Uterus (tissue), 2 donors: ENCODE measurements around the gene IRF9.

Experiments
- CTCF ChIP-seq, 4 experiments: fragments of 200-600 bp in 2 of 4; fragments of 450-650 bp in 2 of 4; sonication (generic) in 2 of 4; IDR thresholded peaks; one replicate each; pipeline ENCODE4 v1.5.1; 2016 to 2019; ENCODE audit warnings: antibody characterized with exemption in 4 of 4, mild to moderate bottlenecking in 2 of 4, moderate library complexity in 1 of 4
- POLR2A ChIP-seq, 2 donors: fragments of 450-650 bp; IDR thresholded peaks; one replicate each; pipeline ENCODE4 v1.6.1; 2016; ENCODE audit warnings: antibody characterized with exemption in 2 of 2, mild to moderate bottlenecking in 1 of 2, moderate library complexity in 1 of 2

GRCh38 chr14:24167469-24168114 is 6.5 kb downstream of the IRF9 start:
- TF ChIP-seq CTCF (IDR thresholded peaks at IDR 0.05) (no peak), POLR2A (IDR thresholded peaks at IDR 0.05) (no peak)
